ENCODE data around the gene CACNA1I. TPM values are rescaled to one million over a fixed set of nuclear protein-coding genes. Genes with fewer than 3 reads are reported as not detected.
A peak's percentile ranks its signal among the peaks of the same experiment; 100 is the strongest.

Gene CACNA1I
- total RNA-seq, 1 donor from 2014 or later = 0.05 TPM

- no peak overlapping the region for H3K27ac Mint-ChIP-seq
- H3K27me3 Mint-ChIP-seq = peaks cover 38% of the 10 kb centered on the region
- intact Hi-C loops (cut with micrococcal nuclease) = no loop called here
- H3K9me3 Mint-ChIP-seq = no peaks in the 10 kb centered on the region
- no peaks in the 10 kb centered on the region for H3K36me3 Mint-ChIP-seq (ENCODE audit: low read depth)
- no peak for DNase-seq
- no peak overlapping the region for H3K4me3 Mint-ChIP-seq
- H3K4me1 Mint-ChIP-seq = peaks cover 13% of the 10 kb centered on the region
These were observed 23.5 kb upstream of the CACNA1I start for GRCh38 chr22:39546889-39547586.

- no peak for DNase-seq
- peaks cover 36% of the 10 kb centered on the region for H3K27me3 Mint-ChIP-seq
- H3K4me1 Mint-ChIP-seq = peaks cover 13% of the 10 kb centered on the region
- intact Hi-C loops (cut with micrococcal nuclease) = no loop called here
- no peaks in the 10 kb centered on the region for H3K36me3 Mint-ChIP-seq (ENCODE audit: low read depth)
- no peak overlapping the region for H3K4me3 Mint-ChIP-seq
- H3K27ac Mint-ChIP-seq = no peak overlapping the region
- H3K9me3 Mint-ChIP-seq = no peaks in the 10 kb centered on the region
These were observed 23.0 kb upstream of the CACNA1I start for GRCh38 chr22:39547587-39547947.

GRCh38 chr22:39553429-39553828 is 17.1 kb upstream of the CACNA1I start:
- Mint-ChIP-seq H3K27me3 (peaks cover 45% of the 10 kb centered on the region), H3K27ac (no peak overlapping the region), H3K4me3 (no peak overlapping the region), H3K4me1 (peaks cover 3% of the 10 kb centered on the region), H3K9me3 (no peaks in the 10 kb centered on the region), H3K36me3 (ENCODE audit: low read depth) (no peaks in the 10 kb centered on the region)
- DNase-seq = no peak
- intact Hi-C loops (cut with micrococcal nuclease) = no loop called here

GRCh38 chr22:39554151-39554550 is 16.4 kb upstream of the CACNA1I start:
- no peak for DNase-seq
- Mint-ChIP-seq H3K27ac (no peak overlapping the region), H3K27me3 (peaks cover 50% of the 10 kb centered on the region), H3K9me3 (no peaks in the 10 kb centered on the region), H3K4me1 (peaks cover 3% of the 10 kb centered on the region), H3K4me3 (no peak overlapping the region), H3K36me3 (ENCODE audit: low read depth) (no peaks in the 10 kb centered on the region)
- intact Hi-C loops (cut with micrococcal nuclease) = no loop called here

- Mint-ChIP-seq H3K36me3 (ENCODE audit: low read depth) (no peaks in the 10 kb centered on the region), H3K9me3 (no peaks in the 10 kb centered on the region), H3K4me3 (peak overlapping the region; percentile 34), H3K4me1 (peaks cover 3% of the 10 kb centered on the region), H3K27ac (no peak overlapping the region), H3K27me3 (peaks cover 49% of the 10 kb centered on the region)
- intact Hi-C loops (cut with micrococcal nuclease) = no loop called here
- peak; percentile 80 for DNase-seq
These were observed 13.3 kb upstream of the CACNA1I start for GRCh38 chr22:39556970-39557841.

GRCh38 chr22:39558254-39558727 is 12.3 kb upstream of the CACNA1I start:
- intact Hi-C loops (cut with micrococcal nuclease) = no loop called here
- Mint-ChIP-seq H3K27ac (no peak overlapping the region), H3K9me3 (no peaks in the 10 kb centered on the region), H3K27me3 (peaks cover 44% of the 10 kb centered on the region), H3K4me1 (peaks cover 3% of the 10 kb centered on the region), H3K4me3 (peak overlapping the region; percentile 56), H3K36me3 (ENCODE audit: low read depth) (no peaks in the 10 kb centered on the region)
- no peak for DNase-seq

- H3K4me3 Mint-ChIP-seq = no peak overlapping the region
- no peak for DNase-seq
- intact Hi-C loops (cut with micrococcal nuclease) = no loop called here
- H3K4me1 Mint-ChIP-seq = peaks cover 3% of the 10 kb centered on the region
- H3K9me3 Mint-ChIP-seq = no peaks in the 10 kb centered on the region
- no peak overlapping the region for H3K27ac Mint-ChIP-seq
- no peaks in the 10 kb centered on the region for H3K36me3 Mint-ChIP-seq (ENCODE audit: low read depth)
- peaks cover 44% of the 10 kb centered on the region for H3K27me3 Mint-ChIP-seq
These were observed 11.6 kb upstream of the CACNA1I start for GRCh38 chr22:39558950-39559349.

GRCh38 chr22:39559456-39560105 is 11.0 kb upstream of the CACNA1I start:
- DNase-seq = peak; percentile 64
- intact Hi-C loops (cut with micrococcal nuclease) = no loop called here
- no peaks in the 10 kb centered on the region for H3K36me3 Mint-ChIP-seq (ENCODE audit: low read depth)

GRCh38 chr22:39560127-39560526 is 10.4 kb upstream of the CACNA1I start:
- no peak for DNase-seq
- H3K4me1 Mint-ChIP-seq = peaks cover 3% of the 10 kb centered on the region
- intact Hi-C loops (cut with micrococcal nuclease) = no loop called here

More at GRCh38 chr22:39559456-39560105, 11.0 kb upstream of the CACNA1I start:
- H3K4me3 Mint-ChIP-seq = no peak overlapping the region
- H3K27me3 Mint-ChIP-seq = peaks cover 39% of the 10 kb centered on the region
- H3K27ac Mint-ChIP-seq = no peak overlapping the region
- H3K9me3 Mint-ChIP-seq = no peaks in the 10 kb centered on the region
- H3K4me1 Mint-ChIP-seq = peaks cover 3% of the 10 kb centered on the region

GRCh38 chr22:39562839-39563489 is 7.6 kb upstream of the CACNA1I start:
- no peak overlapping the region for H3K27ac Mint-ChIP-seq
- peaks cover 9% of the 10 kb centered on the region for H3K9me3 Mint-ChIP-seq
- H3K36me3 Mint-ChIP-seq (ENCODE audit: low read depth) = peaks cover 4% of the 10 kb centered on the region
- intact Hi-C loops (cut with micrococcal nuclease) = no loop called here
- no peak overlapping the region for H3K4me3 Mint-ChIP-seq
- DNase-seq = no peak
- H3K4me1 Mint-ChIP-seq = peaks cover 10% of the 10 kb centered on the region
- H3K27me3 Mint-ChIP-seq = peaks cover 16% of the 10 kb centered on the region

More at GRCh38 chr22:39560127-39560526, 10.4 kb upstream of the CACNA1I start:
- Mint-ChIP-seq H3K4me3 (no peak overlapping the region), H3K9me3 (peaks cover under 1% of the 10 kb centered on the region), H3K36me3 (ENCODE audit: low read depth) (no peaks in the 10 kb centered on the region), H3K27me3 (peaks cover 38% of the 10 kb centered on the region), H3K27ac (no peak overlapping the region)

GRCh38 chr22:39563571-39564428 is 6.8 kb upstream of the CACNA1I start:
- intact Hi-C loops (cut with micrococcal nuclease) = no loop called here
- peaks cover 11% of the 10 kb centered on the region for H3K4me1 Mint-ChIP-seq
- no peak overlapping the region for H3K27ac Mint-ChIP-seq
- peaks cover 4% of the 10 kb centered on the region for H3K36me3 Mint-ChIP-seq (ENCODE audit: low read depth)
- H3K4me3 Mint-ChIP-seq = no peak overlapping the region
- H3K27me3 Mint-ChIP-seq = peaks cover 11% of the 10 kb centered on the region
- peaks cover 9% of the 10 kb centered on the region for H3K9me3 Mint-ChIP-seq
- no peak for DNase-seq

- H3K27me3 Mint-ChIP-seq = peaks cover 6% of the 10 kb centered on the region
These were observed 5.1 kb upstream of the CACNA1I start for GRCh38 chr22:39565414-39565944.

More at GRCh38 chr22:39565414-39565944, 5.1 kb upstream of the CACNA1I start:
- no peak for DNase-seq
- H3K36me3 Mint-ChIP-seq (ENCODE audit: low read depth) = peaks cover 4% of the 10 kb centered on the region
- intact Hi-C loops (cut with micrococcal nuclease) = no loop called here
- peak overlapping the region; percentile 13 for H3K27ac Mint-ChIP-seq
- no peak overlapping the region for H3K4me3 Mint-ChIP-seq
- H3K9me3 Mint-ChIP-seq = peaks cover 9% of the 10 kb centered on the region
- H3K4me1 Mint-ChIP-seq = peaks cover 11% of the 10 kb centered on the region
